ENCODE results near the gene DDHD1. TPM values are rescaled to one million over a fixed set of nuclear protein-coding genes. Genes with fewer than 3 reads are reported as not detected.

Gene DDHD1
- total RNA-seq, 1 experiment from 2014 or later, result 15.7 TPM

DNA sequence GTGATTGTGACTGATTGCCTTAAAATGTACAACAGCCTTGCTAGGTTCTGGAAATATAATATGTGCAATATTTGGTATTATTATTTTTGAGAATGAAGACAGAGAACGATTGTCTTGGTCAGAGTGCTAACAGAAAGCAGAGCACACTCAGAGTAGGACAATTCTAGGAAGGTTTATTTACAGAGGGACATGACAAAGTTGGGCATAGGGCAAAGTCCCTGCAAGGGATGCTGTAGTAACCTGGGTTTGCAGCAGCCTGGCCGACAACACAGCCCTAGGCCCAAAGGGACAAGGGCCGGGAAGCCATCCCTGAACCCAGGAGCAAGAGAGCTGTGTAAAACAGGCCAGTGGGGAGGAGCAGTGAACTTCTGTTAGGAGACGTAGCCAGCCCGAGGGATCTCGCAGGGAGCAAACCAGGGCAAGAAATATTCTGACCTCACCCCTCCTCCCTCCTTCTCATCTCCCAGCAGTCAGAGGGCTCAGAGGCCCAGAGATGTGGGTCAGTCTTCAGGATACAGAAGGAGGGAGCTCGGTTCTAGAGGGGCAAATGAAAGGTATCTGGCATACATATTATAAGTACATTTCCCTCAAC is 151.2 kb downstream of the DDHD1 start:
- H3K79me1 ChIP-seq (ENCODE audit: insufficient read depth, low read depth, low read length, poor library complexity, severe bottlenecking), result no peaks in the 10 kb centered on the region
- no peaks in the 10 kb centered on the region for H3K9me3 ChIP-seq (ENCODE audit: control insufficient read depth, low read depth, low read length)
- H3K14ac ChIP-seq (ENCODE audit: insufficient read depth, low read length), result no peak overlapping the region
- no peaks in the 10 kb centered on the region for H3K27me3 Mint-ChIP-seq (ENCODE audit: low read depth)
- H3K23ac ChIP-seq (ENCODE audit: insufficient read length, low read depth, low read length), result no peak overlapping the region
- H4K20me1 ChIP-seq (ENCODE audit: control insufficient read depth, insufficient read depth, insufficient read length), result no peaks in the 10 kb centered on the region
- DNase-seq, result no peak
- no peaks in the 10 kb centered on the region for H3K36me3 Mint-ChIP-seq (ENCODE audit: insufficient read depth in 1 of 3, low read depth in 3 of 3)
- no peak overlapping the region for H2BK5ac ChIP-seq (ENCODE audit: insufficient read length, low read length)
- no peak overlapping the region for H2AK5ac ChIP-seq (ENCODE audit: insufficient read length, low read length)
- no CpG with 5 or more reads among the region's 7 CpGs for WGBS (ENCODE audit: extremely low coverage, insufficient read length, low lambda C conversion rate)
- H3K18ac ChIP-seq (ENCODE audit: insufficient read length, low read depth, low read length), result no peak overlapping the region
- H3K4me1 Mint-ChIP-seq, result peaks cover 12 to 14% of the 10 kb centered on the region in 2 experiments
- H3K4ac ChIP-seq (ENCODE audit: low read depth, low read length), result no peak overlapping the region
- H3K4me1 ChIP-seq (ENCODE audit: insufficient read depth, low read length), result no peaks in the 10 kb centered on the region; the same call in 1 of the 2 replicates
- no peak overlapping the region for H2BK15ac ChIP-seq (ENCODE audit: low read depth, low read length)
- H2BK12ac ChIP-seq (ENCODE audit: insufficient read length, low read depth, low read length), result no peak overlapping the region
- TF ChIP-seq, protein P1, sequence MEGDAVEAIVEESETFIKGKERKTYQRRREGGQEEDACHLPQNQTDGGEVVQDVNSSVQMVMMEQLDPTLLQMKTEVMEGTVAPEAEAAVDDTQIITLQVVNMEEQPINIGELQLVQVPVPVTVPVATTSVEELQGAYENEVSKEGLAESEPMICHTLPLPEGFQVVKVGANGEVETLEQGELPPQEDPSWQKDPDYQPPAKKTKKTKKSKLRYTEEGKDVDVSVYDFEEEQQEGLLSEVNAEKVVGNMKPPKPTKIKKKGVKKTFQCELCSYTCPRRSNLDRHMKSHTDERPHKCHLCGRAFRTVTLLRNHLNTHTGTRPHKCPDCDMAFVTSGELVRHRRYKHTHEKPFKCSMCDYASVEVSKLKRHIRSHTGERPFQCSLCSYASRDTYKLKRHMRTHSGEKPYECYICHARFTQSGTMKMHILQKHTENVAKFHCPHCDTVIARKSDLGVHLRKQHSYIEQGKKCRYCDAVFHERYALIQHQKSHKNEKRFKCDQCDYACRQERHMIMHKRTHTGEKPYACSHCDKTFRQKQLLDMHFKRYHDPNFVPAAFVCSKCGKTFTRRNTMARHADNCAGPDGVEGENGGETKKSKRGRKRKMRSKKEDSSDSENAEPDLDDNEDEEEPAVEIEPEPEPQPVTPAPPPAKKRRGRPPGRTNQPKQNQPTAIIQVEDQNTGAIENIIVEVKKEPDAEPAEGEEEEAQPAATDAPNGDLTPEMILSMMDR (conservative IDR thresholded peaks at IDR 0.05), result no peak
- no peak overlapping the region for H2BK120ac ChIP-seq (ENCODE audit: low read depth, low read length, poor library complexity, severe bottlenecking)
- H3K9ac ChIP-seq (ENCODE audit: extremely low read depth, insufficient read length, low read length), result no peak overlapping the region
- no peaks in the 10 kb centered on the region for H3K27me3 ChIP-seq (ENCODE audit: insufficient read depth, low read length)
- H3K4me3 Mint-ChIP-seq, result no peak overlapping the region
- no peak overlapping the region for H2BK20ac ChIP-seq (ENCODE audit: low read depth, low read length, poor library complexity, severe bottlenecking)
- no peaks in the 10 kb centered on the region for H3K79me2 ChIP-seq (ENCODE audit: insufficient read depth, low read length)
- no peak overlapping the region for H3K27ac Mint-ChIP-seq
- H3K23me2 ChIP-seq (ENCODE audit: insufficient read length, low read depth, low read length, poor library complexity, severe bottlenecking), result no peaks in the 10 kb centered on the region
- no peak overlapping the region for H4K91ac ChIP-seq (ENCODE audit: insufficient read length, low read depth, low read length)
- no peak overlapping the region for H3K56ac ChIP-seq (ENCODE audit: insufficient read length, low read depth, low read length)
- H3K9me3 Mint-ChIP-seq, result no peaks in the 10 kb centered on the region
- H3T11ph ChIP-seq (ENCODE audit: low read length), result no peak overlapping the region
- H4K5ac ChIP-seq (ENCODE audit: insufficient read length, low read depth, low read length), result no peak overlapping the region
- no peak overlapping the region for H2AFZ ChIP-seq (ENCODE audit: low read length)
- no peak overlapping the region for H3K4me2 ChIP-seq (ENCODE audit: insufficient read depth, insufficient read length, low read length)
- no peak overlapping the region for H4K8ac ChIP-seq (replicated peaks; ENCODE audit: insufficient read length, low read depth, low read length)
- no peak overlapping the region for H3K27ac ChIP-seq (ENCODE audit: insufficient read length, low read depth, low read length)
